Measurements from ENCODE around the gene CSF2RB. TPM values are rescaled to one million over a fixed set of nuclear protein-coding genes. Genes with fewer than 3 reads are reported as not detected.

The CSF2RB gene
- total RNA-seq, 1 donor from 2014 or later: 152 TPM

DNA sequence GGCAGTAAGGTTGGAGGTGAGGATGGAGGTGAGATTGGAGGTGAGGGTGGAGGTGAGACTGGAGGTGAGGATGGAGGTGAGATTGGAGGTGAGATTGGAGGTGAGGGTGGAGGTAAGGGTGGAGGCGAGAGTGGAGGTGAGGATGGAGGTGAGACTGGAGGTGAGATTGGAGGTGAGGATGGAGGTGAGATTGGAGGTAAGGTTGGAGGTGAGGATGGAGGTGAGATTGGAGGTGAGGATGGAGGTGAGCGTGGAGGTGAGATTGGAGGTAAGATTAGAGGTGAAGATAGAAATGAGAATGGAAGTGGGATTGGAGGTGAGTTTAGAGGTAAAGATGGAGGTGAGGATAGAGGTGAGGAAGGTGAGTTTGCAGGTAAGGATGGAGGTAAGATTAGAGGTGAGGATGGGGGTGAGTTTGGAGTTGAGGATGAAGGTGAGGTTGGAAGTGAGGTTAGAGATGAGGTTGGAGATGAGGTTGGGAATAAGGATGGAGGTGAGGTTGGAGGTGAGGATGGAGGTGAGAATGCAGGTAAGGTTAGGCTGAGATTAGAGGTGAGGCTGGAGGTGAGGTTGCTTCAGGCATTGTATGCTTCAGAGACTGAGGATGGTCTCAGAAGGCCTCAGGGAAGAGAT, 40.4 kb upstream of the CSF2RB start:
- Mint-ChIP-seq H3K27me3 (no peaks in the 10 kb centered on the region), H3K9me3 (no peaks in the 10 kb centered on the region), H3K27ac (peak overlapping the region; percentile 88), H3K4me1 (peaks cover 19% of the 10 kb centered on the region), H3K36me3 (ENCODE audit: low read depth) (peaks cover 92% of the 10 kb centered on the region), H3K4me3 (no peak overlapping the region)
- DNase-seq (no peak), ATAC-seq (ENCODE audit: low read depth) (no peak)
- ChIA-PET CTCF (interaction anchor here (1.0 to 1.8 kb wide), 2 partner anchors 15 to 17 kb away, joined by 4 to 5 read pairs; no protein-coding TSS in a partner anchor), POLR2A (interaction anchor here (1.0 to 2.0 kb wide), 4 partner anchors 8 to 54 kb away, joined by 4 to 11 read pairs (median 6); no protein-coding TSS in a partner anchor)
- TF ChIP-seq, protein P1, sequence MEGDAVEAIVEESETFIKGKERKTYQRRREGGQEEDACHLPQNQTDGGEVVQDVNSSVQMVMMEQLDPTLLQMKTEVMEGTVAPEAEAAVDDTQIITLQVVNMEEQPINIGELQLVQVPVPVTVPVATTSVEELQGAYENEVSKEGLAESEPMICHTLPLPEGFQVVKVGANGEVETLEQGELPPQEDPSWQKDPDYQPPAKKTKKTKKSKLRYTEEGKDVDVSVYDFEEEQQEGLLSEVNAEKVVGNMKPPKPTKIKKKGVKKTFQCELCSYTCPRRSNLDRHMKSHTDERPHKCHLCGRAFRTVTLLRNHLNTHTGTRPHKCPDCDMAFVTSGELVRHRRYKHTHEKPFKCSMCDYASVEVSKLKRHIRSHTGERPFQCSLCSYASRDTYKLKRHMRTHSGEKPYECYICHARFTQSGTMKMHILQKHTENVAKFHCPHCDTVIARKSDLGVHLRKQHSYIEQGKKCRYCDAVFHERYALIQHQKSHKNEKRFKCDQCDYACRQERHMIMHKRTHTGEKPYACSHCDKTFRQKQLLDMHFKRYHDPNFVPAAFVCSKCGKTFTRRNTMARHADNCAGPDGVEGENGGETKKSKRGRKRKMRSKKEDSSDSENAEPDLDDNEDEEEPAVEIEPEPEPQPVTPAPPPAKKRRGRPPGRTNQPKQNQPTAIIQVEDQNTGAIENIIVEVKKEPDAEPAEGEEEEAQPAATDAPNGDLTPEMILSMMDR (IDR thresholded peaks at IDR 0.05): no peak
- intact Hi-C loops (cut with micrococcal nuclease): no loop called here

DNA sequence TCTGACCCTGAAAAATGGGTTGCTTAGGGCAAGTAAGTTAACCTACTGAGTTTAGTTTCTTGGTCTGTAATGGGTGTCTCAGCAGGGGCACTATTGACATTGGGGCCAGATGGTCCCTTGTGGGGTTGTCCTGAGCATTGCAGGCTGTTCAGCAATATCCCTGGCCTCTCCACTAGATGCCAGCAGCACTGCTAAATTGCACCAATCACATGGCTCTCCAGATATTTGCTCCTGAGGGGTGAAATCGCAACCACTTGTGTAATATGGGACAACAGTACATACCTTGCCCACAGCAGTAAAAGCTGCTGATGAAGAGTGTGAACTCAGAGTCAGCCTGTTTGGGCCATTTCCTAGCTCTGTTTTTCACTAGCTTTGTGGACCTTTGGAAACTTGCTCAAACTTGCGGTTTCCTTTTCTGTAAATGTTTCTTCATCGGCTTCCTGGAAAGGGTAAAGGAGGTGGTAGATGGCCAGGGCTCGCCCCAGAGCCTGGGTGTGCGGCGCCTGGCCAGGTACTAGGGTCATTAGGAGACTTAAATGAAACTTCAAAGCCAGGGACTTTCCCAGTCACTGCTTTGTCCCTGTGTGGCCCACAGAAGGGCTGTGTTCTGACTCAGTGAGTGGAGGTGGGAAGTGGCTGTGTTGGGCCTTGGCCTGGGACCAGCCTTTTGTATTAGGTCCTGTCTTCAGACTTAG, 39.7 kb upstream of the CSF2RB start:
- CTCF ChIA-PET: interaction anchor here (0.6 to 1.8 kb wide), 3 partner anchors 13 to 18 kb away, joined by 3 to 5 read pairs (median 4); partner anchors contain the start of gene NCF4
- Mint-ChIP-seq H3K9me3 (no peaks in the 10 kb centered on the region), H3K27ac (peak overlapping the region; percentile 88), H3K27me3 (no peaks in the 10 kb centered on the region), H3K4me1 (peaks cover 16% of the 10 kb centered on the region), H3K36me3 (ENCODE audit: low read depth) (peaks cover 92% of the 10 kb centered on the region), H3K4me3 (peak overlapping the region; percentile 28)
- TF ChIP-seq, protein P1 (IDR thresholded peaks at IDR 0.05): no peak
- ATAC-seq (ENCODE audit: low read depth): peak; percentile 76
- POLR2A ChIA-PET: interaction anchor here (0.7 to 2.0 kb wide), 6 partner anchors 9 to 759 kb away, joined by 3 to 11 read pairs (median 4); no protein-coding TSS in a partner anchor
- no peak for DNase-seq
- intact Hi-C loops (cut with micrococcal nuclease): loop anchor here (2.0 kb wide), 1 partner anchor 13 kb away; the partner anchor contains the start of gene NCF4

DNA sequence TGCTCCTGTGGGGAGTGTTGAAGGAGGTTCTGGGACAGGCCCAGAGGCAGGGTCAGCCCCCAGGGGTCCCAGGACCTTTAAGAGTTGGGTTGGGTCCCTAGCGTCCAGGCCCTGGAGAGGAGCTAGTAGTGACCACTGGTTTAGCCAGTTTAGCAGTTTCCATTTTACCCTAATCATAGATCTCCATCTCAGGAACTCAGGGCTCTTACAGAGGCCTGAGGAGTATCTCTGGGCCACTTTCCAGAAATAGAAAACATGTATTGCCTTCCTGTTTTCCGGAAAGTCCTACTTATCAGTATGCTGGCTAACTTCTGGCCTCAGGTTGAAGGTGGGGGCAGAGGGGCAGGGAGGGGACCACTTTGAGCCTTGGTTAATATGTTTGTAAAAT, 39.1 kb upstream of the CSF2RB start:
- peaks cover 16% of the 10 kb centered on the region for H3K4me1 Mint-ChIP-seq
- DNase-seq (no peak), ATAC-seq (ENCODE audit: low read depth) (no peak)
- no peaks in the 10 kb centered on the region for H3K9me3 Mint-ChIP-seq
- TF ChIP-seq, protein P1 (IDR thresholded peaks at IDR 0.05): no peak
- peaks cover 91% of the 10 kb centered on the region for H3K36me3 Mint-ChIP-seq (ENCODE audit: low read depth)
- no peaks in the 10 kb centered on the region for H3K27me3 Mint-ChIP-seq
- intact Hi-C loops (cut with micrococcal nuclease): loop anchor here (2.0 kb wide), 1 partner anchor 14 kb away; the partner anchor contains the start of gene NCF4
- ChIA-PET POLR2A (interaction anchor here (0.7 to 2.0 kb wide), 6 partner anchors 9 to 759 kb away, joined by 3 to 11 read pairs (median 4); no protein-coding TSS in a partner anchor), CTCF (interaction anchor here (0.6 to 1.8 kb wide), 2 partner anchors 14 to 18 kb away, joined by 3 to 5 read pairs; partner anchors contain the start of gene NCF4)
- no peak overlapping the region for H3K4me3 Mint-ChIP-seq
- H3K27ac Mint-ChIP-seq: peak overlapping the region; percentile 88

DNA sequence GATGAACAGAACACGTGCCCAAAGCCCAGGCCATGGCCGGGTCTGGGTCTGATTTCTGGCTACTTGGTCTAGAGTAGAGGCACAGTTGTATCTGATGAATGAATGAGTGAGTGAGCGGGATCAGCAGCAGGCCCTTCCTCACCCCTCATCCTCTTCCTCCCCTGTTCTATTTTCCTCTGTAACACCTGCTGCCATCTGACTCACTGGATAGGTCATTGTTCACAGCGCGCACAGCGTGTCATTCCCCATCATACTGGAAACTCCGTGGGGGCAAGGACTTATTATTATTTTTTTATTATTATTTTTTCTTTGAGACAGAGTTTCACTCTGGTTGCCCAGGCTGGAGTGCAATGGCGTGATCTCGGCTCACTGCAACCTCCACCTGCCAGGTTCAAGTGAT, 38.7 kb upstream of the CSF2RB start:
- peaks cover 3% of the 10 kb centered on the region for H3K9me3 Mint-ChIP-seq
- H3K36me3 Mint-ChIP-seq (ENCODE audit: low read depth): peaks cover 88% of the 10 kb centered on the region
- ATAC-seq (ENCODE audit: low read depth) (no peak), DNase-seq (no peak)
- H3K27ac Mint-ChIP-seq: peak overlapping the region; percentile 88
- TF ChIP-seq, protein P1 (IDR thresholded peaks at IDR 0.05): no peak
- POLR2A ChIA-PET: interaction anchor here (0.6 to 2.0 kb wide), 5 partner anchors 9 to 758 kb away, joined by 3 to 11 read pairs (median 5); no protein-coding TSS in a partner anchor
- intact Hi-C loops (cut with micrococcal nuclease): loop anchor here (2.0 kb wide), 1 partner anchor 14 kb away; the partner anchor contains the start of gene NCF4
- H3K4me3 Mint-ChIP-seq: no peak overlapping the region
- H3K4me1 Mint-ChIP-seq: peaks cover 16% of the 10 kb centered on the region
- no peaks in the 10 kb centered on the region for H3K27me3 Mint-ChIP-seq
- CTCF ChIA-PET: interaction anchor here (1.8 kb wide), 1 partner anchor 19 kb away, joined by 5 read pairs; no protein-coding TSS in a partner anchor

All from activated B cell treated with CpG ODN at 0.5 μM for 24 hours (primary cell).